Endodermal cell (in vitro differentiated cells): ENCODE measurements around the gene KRT32. TPM values are rescaled to one million over a fixed set of nuclear protein-coding genes. Genes with fewer than 3 reads are reported as not detected.
A peak's percentile ranks its signal among the peaks of the same experiment; 100 is the strongest.

Experiments used
- DNase-seq: peaks from one replicate; pipeline ENCODE4 v3.0.0-alpha.2; 2017
- H3K27ac ChIP-seq: 2 replicates; pipeline ENCODE4 v1.5.1; 2013; ENCODE audit warnings: mild to moderate bottlenecking, low read depth, low read length, moderate library complexity
- H3K27me3 ChIP-seq: 2 replicates; pipeline ENCODE4 v1.6.1; 2013; ENCODE audit warnings: mild to moderate bottlenecking, low read length, moderate library complexity; ENCODE audit not compliant: insufficient read depth, control insufficient read depth, poor library complexity, severe bottlenecking
- H3K36me3 ChIP-seq: 2 replicates; pipeline ENCODE4 v1.7.0; 2013; ENCODE audit warnings: mild to moderate bottlenecking, low read length, moderate library complexity; ENCODE audit not compliant: control insufficient read depth, insufficient read depth
- H3K4me1 ChIP-seq: one replicate; pipeline ENCODE4 v1.7.0; 2013; ENCODE audit warnings: low read length; ENCODE audit not compliant: control insufficient read depth, insufficient read depth
- H3K4me3 ChIP-seq: 2 replicates; pipeline ENCODE4 v1.5.1; 2013; ENCODE audit warnings: mild to moderate bottlenecking, low read length, moderate library complexity
- H3K9ac ChIP-seq: 2 replicates; pipeline ENCODE4 v1.6.1; 2013; ENCODE audit warnings: mild to moderate bottlenecking, low read length, moderate library complexity; ENCODE audit not compliant: poor library complexity, severe bottlenecking; ENCODE audit errors: extremely low read depth
- H3K9me3 ChIP-seq: 2 replicates; pipeline ENCODE4 v1.6.1; 2013; ENCODE audit warnings: mild to moderate bottlenecking, low read length, moderate library complexity; ENCODE audit not compliant: control insufficient read depth
- H3K27ac Mint-ChIP-seq: 2 replicates; pipeline ENCODE4 v1.8.0; 2020; ENCODE audit warnings: mixed read lengths
- H3K27me3 Mint-ChIP-seq: 2 replicates; pipeline ENCODE4 v1.8.0; 2021; ENCODE audit warnings: mild to moderate bottlenecking, mixed read lengths; ENCODE audit not compliant: insufficient read depth
- H3K36me3 Mint-ChIP-seq: 2 replicates; pipeline ENCODE4 v1.8.0; 2020; ENCODE audit warnings: low read depth, mixed read lengths
- H3K4me1 Mint-ChIP-seq: 2 replicates; pipeline ENCODE4 v1.8.0; 2020; ENCODE audit warnings: mixed read lengths
- H3K4me3 Mint-ChIP-seq: 2 replicates; pipeline ENCODE4 v1.8.0; 2020; ENCODE audit warnings: mild to moderate bottlenecking, moderate library complexity, mixed read lengths
- H3K9me3 Mint-ChIP-seq: 2 replicates; pipeline ENCODE4 v1.8.0; 2020; ENCODE audit warnings: mild to moderate bottlenecking, mixed read lengths
- WGBS, 2 experiments: methylation state at CpG; one replicate each; pipeline versions ENCODE4 v1.1.5 to v1.1.7; 2013; ENCODE audit warnings: missing lambda C conversion rate in 2 of 2, mixed read lengths in 1 of 2; ENCODE audit not compliant: insufficient coverage in 1 of 2, insufficient read length in 1 of 2; 5-methylcytosine and 5-hydroxymethylcytosine counted together
- total RNA-seq, 2 donors: library from RNA; stranded (reverse); fragmentation: NEBNext Ultra II Directional in 1 of 2; extraction: Animal tissue kit (Norgen Biotek cat#: 25700) in 1 of 2; gene quantifications; 2 replicates in 1 of 2; 3 replicates in 1 of 2; pipeline ENCODE4 v1.2.1, GENCODE V29; 2021
- TF ChIP-seq, protein P1 (sequence below): fragments of 200-600 bp; sonication (generic); conservative IDR thresholded peaks from 2 replicates; pipeline ENCODE4 v1.5.0; 2021; ENCODE audit warnings: antibody characterized with exemption, mild to moderate bottlenecking

KRT32 gene
- total RNA-seq, 2 donors from 2014 or later, result not detected

DNA sequence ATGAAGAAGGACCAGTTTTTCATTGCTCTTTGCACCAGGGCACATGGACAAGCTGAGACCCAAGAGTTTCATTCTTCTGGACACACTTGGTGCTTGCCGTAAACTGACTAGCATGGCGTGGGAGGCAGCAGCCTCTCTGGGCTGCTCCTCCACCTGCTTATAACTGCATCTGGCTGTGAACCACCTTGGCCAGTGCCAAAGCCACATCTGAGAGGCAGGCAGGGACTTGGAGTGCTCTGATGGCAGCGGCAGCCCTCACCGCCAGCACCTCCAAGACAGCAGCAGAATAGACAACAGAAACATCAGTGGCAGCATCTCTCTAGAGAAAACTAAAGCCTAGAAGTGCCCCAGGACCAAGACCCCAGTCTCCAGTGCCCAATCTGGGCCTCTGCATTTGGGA is 47.5 kb downstream of the KRT32 start:
- no peaks in the 10 kb centered on the region for H3K4me1 ChIP-seq
- peaks cover 8% of the 10 kb centered on the region for H3K27me3 ChIP-seq
- H3K27ac Mint-ChIP-seq, result no peak overlapping the region
- H3K36me3 ChIP-seq, result no peaks in the 10 kb centered on the region
- no peak overlapping the region for H3K9ac ChIP-seq
- no peaks in the 10 kb centered on the region for H3K4me1 Mint-ChIP-seq
- peaks cover 6% of the 10 kb centered on the region for H3K27me3 Mint-ChIP-seq
- H3K36me3 Mint-ChIP-seq, result no peaks in the 10 kb centered on the region
- TF ChIP-seq, protein P1, sequence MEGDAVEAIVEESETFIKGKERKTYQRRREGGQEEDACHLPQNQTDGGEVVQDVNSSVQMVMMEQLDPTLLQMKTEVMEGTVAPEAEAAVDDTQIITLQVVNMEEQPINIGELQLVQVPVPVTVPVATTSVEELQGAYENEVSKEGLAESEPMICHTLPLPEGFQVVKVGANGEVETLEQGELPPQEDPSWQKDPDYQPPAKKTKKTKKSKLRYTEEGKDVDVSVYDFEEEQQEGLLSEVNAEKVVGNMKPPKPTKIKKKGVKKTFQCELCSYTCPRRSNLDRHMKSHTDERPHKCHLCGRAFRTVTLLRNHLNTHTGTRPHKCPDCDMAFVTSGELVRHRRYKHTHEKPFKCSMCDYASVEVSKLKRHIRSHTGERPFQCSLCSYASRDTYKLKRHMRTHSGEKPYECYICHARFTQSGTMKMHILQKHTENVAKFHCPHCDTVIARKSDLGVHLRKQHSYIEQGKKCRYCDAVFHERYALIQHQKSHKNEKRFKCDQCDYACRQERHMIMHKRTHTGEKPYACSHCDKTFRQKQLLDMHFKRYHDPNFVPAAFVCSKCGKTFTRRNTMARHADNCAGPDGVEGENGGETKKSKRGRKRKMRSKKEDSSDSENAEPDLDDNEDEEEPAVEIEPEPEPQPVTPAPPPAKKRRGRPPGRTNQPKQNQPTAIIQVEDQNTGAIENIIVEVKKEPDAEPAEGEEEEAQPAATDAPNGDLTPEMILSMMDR, result no peak
- no peaks in the 10 kb centered on the region for H3K9me3 ChIP-seq
- no peak overlapping the region for H3K4me3 Mint-ChIP-seq
- no peaks in the 10 kb centered on the region for H3K9me3 Mint-ChIP-seq
- H3K4me3 ChIP-seq, result no peak overlapping the region
- DNase-seq, result no peak
- 90 to 92% methylated on average over 4 of the region's 4 CpGs for WGBS, 2 experiments
- no peak overlapping the region for H3K27ac ChIP-seq

DNA sequence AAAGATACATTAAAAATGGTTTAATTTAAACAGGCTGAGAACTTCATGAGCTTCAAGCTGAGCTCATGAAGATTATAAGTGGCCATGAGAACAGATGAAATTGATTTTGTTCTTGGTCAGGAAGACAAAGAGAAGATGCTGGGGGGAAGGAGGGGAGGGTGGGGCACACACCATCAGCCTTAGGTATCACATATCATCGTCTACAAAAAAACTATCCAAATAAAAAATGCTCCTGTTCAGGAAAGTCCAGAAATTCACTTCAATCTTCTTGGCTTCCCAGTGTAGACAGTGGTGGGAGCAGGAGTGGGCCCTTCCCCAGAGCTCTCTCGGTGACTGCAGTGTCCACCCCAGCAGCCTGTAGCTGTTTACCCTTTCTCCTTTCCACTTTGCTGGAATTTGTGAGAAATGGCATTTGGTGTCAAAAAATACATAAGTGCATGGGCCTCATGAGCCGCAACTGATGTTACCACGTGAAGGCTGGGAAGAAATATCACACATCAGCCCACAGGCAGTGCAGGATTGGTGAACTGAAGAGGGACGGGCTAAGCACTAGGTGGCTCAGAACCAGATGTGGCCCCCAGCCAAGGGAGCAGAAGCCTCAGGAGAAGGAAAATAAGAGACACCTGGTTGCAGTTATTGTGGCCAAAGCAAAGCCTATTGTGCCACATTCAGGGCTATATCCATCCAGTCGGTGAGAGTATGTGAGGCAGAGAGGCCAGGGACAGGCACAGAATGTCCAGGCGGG is 48.9 kb downstream of the KRT32 start:
- Mint-ChIP-seq H3K9me3 (no peaks in the 10 kb centered on the region), H3K36me3 (no peaks in the 10 kb centered on the region), H3K27me3 (peaks cover 5% of the 10 kb centered on the region), H3K27ac (no peak overlapping the region), H3K4me3 (no peak overlapping the region), H3K4me1 (peaks cover under 1% of the 10 kb centered on the region)
- H3K9ac ChIP-seq, result no peak overlapping the region
- WGBS, 2 experiments, result 93 to 98% methylated on average over 5 to 7 of the region's 7 CpGs
- no peaks in the 10 kb centered on the region for H3K9me3 ChIP-seq
- DNase-seq, result no peak
- H3K4me3 ChIP-seq, result no peak overlapping the region
- peaks cover 8% of the 10 kb centered on the region for H3K27me3 ChIP-seq
- no peak overlapping the region for H3K27ac ChIP-seq
- H3K4me1 ChIP-seq, result no peaks in the 10 kb centered on the region
- TF ChIP-seq, protein P1, result no peak
- no peaks in the 10 kb centered on the region for H3K36me3 ChIP-seq

DNA sequence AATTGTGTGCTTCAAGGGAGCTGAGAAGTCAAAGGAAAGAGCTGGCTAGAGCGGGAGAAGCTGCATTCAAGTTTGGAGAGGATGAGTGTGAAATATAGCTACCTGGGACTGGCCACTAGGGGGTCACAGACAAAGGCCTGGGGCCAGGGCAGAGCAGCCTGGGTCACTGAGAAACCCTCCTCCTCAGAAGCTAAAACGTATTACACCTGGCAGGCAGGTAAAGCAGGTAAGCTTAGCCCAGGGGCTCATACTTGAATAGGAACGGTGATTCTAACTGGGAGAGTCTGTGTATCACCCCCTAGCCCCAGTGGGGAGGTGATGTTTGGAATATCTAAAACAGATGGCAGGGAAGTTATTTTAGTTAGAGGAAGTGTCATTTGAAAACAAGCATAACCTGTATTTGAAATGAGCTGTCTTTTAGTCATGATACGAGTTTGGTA is 49.6 kb downstream of the KRT32 start:
- H3K27me3 ChIP-seq, result peaks cover 8% of the 10 kb centered on the region
- H3K4me1 ChIP-seq, result no peaks in the 10 kb centered on the region
- no peak overlapping the region for H3K27ac ChIP-seq
- Mint-ChIP-seq H3K4me3 (no peak overlapping the region), H3K4me1 (peaks cover 5% of the 10 kb centered on the region), H3K27me3 (peaks cover 5% of the 10 kb centered on the region), H3K9me3 (no peaks in the 10 kb centered on the region), H3K27ac (no peak overlapping the region), H3K36me3 (no peaks in the 10 kb centered on the region)
- H3K4me3 ChIP-seq, result no peak overlapping the region
- H3K9me3 ChIP-seq, result no peaks in the 10 kb centered on the region
- WGBS, 2 experiments, result 48 to 76% methylated on average over 2 to 4 of the region's 4 CpGs
- TF ChIP-seq, protein P1, result peak; percentile 91
- H3K36me3 ChIP-seq, result no peaks in the 10 kb centered on the region
- peak; percentile 90 for DNase-seq
- H3K9ac ChIP-seq, result no peak overlapping the region
